Parathyroid adenoma (tissue), 2 donors: ENCODE data around the gene CTDNEP1.

Experiments
- H2AFZ ChIP-seq: fragments of 300-600 bp; sonication (generic); one replicate; pipeline ENCODE4 v1.7.0; 2017; ENCODE audit warnings: antibody characterized with exemption, mild to moderate bottlenecking
- H3K27ac ChIP-seq: fragments of 300-600 bp; sonication (generic); one replicate; pipeline ENCODE4 v1.7.0; 2017
- H3K27me3 ChIP-seq: fragments of 300-600 bp; sonication (generic); one replicate; pipeline ENCODE4 v1.7.0; 2017; ENCODE audit warnings: low read length; ENCODE audit not compliant: control insufficient read depth, insufficient read depth
- H3K36me3 ChIP-seq: fragments of 300-600 bp; sonication (generic); one replicate; pipeline ENCODE4 v1.7.0; 2017; ENCODE audit warnings: low read length; ENCODE audit not compliant: control insufficient read depth, insufficient read depth
- H3K4me1 ChIP-seq: fragments of 300-600 bp; sonication (generic); one replicate; pipeline ENCODE4 v1.7.0; 2017; ENCODE audit warnings: control low read depth
- H3K4me2 ChIP-seq: fragments of 300-600 bp; sonication (generic); one replicate; pipeline ENCODE4 v1.7.0; 2017; ENCODE audit warnings: low read length
- H3K4me3 ChIP-seq: fragments of 300-600 bp; sonication (generic); one replicate; pipeline ENCODE4 v1.7.0; 2017; ENCODE audit warnings: low read depth, low read length
- H3K79me2 ChIP-seq: fragments of 300-600 bp; sonication (generic); one replicate; pipeline ENCODE4 v1.7.0; 2017; ENCODE audit warnings: control low read depth
- H3K9ac ChIP-seq: fragments of 300-600 bp; sonication (generic); one replicate; pipeline ENCODE4 v1.7.0; 2017; ENCODE audit warnings: mild to moderate bottlenecking
- H3K9me3 ChIP-seq: fragments of 300-600 bp; sonication (generic); one replicate; pipeline ENCODE4 v1.7.0; 2017; ENCODE audit warnings: low read length; ENCODE audit not compliant: control insufficient read depth
- TF ChIP-seq, protein P1 (sequence below): fragments of 300-600 bp; sonication (generic); IDR thresholded peaks from one replicate; pipeline ENCODE4 v1.7.0; 2017; ENCODE audit warnings: antibody characterized with exemption, mild to moderate bottlenecking
- donor health status: primary hyperparathyroidism.

CTDNEP1 gene

GRCh38 chr17:7253082-7253481 is 1.5 kb upstream of the CTDNEP1 start:
- H3K27me3 ChIP-seq = no peaks in the 10 kb centered on the region
- TF ChIP-seq, protein P1, sequence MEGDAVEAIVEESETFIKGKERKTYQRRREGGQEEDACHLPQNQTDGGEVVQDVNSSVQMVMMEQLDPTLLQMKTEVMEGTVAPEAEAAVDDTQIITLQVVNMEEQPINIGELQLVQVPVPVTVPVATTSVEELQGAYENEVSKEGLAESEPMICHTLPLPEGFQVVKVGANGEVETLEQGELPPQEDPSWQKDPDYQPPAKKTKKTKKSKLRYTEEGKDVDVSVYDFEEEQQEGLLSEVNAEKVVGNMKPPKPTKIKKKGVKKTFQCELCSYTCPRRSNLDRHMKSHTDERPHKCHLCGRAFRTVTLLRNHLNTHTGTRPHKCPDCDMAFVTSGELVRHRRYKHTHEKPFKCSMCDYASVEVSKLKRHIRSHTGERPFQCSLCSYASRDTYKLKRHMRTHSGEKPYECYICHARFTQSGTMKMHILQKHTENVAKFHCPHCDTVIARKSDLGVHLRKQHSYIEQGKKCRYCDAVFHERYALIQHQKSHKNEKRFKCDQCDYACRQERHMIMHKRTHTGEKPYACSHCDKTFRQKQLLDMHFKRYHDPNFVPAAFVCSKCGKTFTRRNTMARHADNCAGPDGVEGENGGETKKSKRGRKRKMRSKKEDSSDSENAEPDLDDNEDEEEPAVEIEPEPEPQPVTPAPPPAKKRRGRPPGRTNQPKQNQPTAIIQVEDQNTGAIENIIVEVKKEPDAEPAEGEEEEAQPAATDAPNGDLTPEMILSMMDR = no peak
- H3K79me2 ChIP-seq = peaks cover 37% of the 10 kb centered on the region
- peaks cover 20% of the 10 kb centered on the region for H3K4me1 ChIP-seq
- H3K4me3 ChIP-seq = peak overlapping the region; percentile 89
- H3K9me3 ChIP-seq = no peaks in the 10 kb centered on the region
- no peak overlapping the region for H3K9ac ChIP-seq
- H2AFZ ChIP-seq = no peak overlapping the region
- H3K27ac ChIP-seq = peak overlapping the region; percentile 94
- H3K36me3 ChIP-seq = no peaks in the 10 kb centered on the region
- H3K4me2 ChIP-seq = peak overlapping the region; percentile 96

GRCh38 chr17:7252176-7253043 is 876 bp upstream of the CTDNEP1 start, which contains the start of gene ELP5:
TSS of gene ELP5 (plus strand) at chr17:7252215. CDS start at chr17:7252551, 336 bp downstream.
- Histone ChIP-seq H3K4me1 (peaks cover 20% of the 10 kb centered on the region), H3K9ac (peak within 1 kb of the TSS; percentile 21)

GRCh38 chr17:7250695-7251627 is 573 bp downstream of the CTDNEP1 start:
- peaks cover 20% of the 10 kb centered on the region for H3K4me1 ChIP-seq
- TF ChIP-seq, protein P1 = no peak

More at GRCh38 chr17:7252176-7253043, 876 bp upstream of the CTDNEP1 start, which contains the start of gene ELP5:
- Histone ChIP-seq H3K27ac (peak within 1 kb of the TSS; percentile 94), H3K4me2 (peak within 1 kb of the TSS; percentile 96), H3K9me3 (no peaks in the 10 kb centered on the region), H3K79me2 (peaks cover 43% of the 10 kb centered on the region), H3K27me3 (no peaks in the 10 kb centered on the region), H3K4me3 (peak within 1 kb of the TSS; percentile 89), H2AFZ (peak within 1 kb of the TSS; percentile 70), H3K36me3 (no peaks in the 10 kb centered on the region)
- TF ChIP-seq, protein P1 = peak; percentile 62

DNA sequence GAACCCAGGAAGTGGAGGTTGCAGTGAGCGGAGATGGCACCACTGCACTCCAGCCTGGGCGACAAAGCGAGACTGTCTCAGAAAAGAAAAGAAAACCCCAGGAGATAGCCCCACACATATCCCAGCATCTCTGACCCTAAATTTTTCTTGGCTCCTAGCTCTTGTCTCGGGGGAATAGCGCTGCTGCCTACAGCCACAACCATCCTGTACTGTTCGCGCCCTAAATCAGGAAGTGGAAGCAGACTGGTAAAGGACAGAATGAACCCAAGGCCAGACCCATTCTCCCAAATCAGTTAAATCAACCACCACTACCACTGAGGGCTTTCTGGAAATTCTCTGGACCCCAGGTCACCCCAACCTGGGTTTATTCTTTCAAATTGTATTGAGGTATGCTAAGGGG is 1.7 kb downstream of the CTDNEP1 start:
- Histone ChIP-seq H3K4me2 (peak overlapping the region; percentile 95), H3K9ac (no peak overlapping the region), H3K79me2 (peaks cover 50% of the 10 kb centered on the region), H3K9me3 (no peaks in the 10 kb centered on the region), H3K36me3 (no peaks in the 10 kb centered on the region), H3K27me3 (no peaks in the 10 kb centered on the region), H3K27ac (no peak overlapping the region), H3K4me1 (peaks cover 20% of the 10 kb centered on the region), H3K4me3 (peak overlapping the region; percentile 89), H2AFZ (no peak overlapping the region)
- TF ChIP-seq, protein P1 = no peak

More at GRCh38 chr17:7250695-7251627, 573 bp downstream of the CTDNEP1 start:
- Histone ChIP-seq H3K4me3 (peak overlapping the region; percentile 89), H3K27ac (peak overlapping the region; percentile 94), H2AFZ (peak overlapping the region; percentile 61), H3K36me3 (no peaks in the 10 kb centered on the region), H3K4me2 (peak overlapping the region; percentile 95), H3K9me3 (no peaks in the 10 kb centered on the region), H3K79me2 (peaks cover 50% of the 10 kb centered on the region), H3K9ac (peak overlapping the region; percentile 21), H3K27me3 (no peaks in the 10 kb centered on the region)
